ENCODE measurements around the gene C14orf180. TPM values are rescaled to one million over a fixed set of nuclear protein-coding genes. Genes with fewer than 3 reads are reported as not detected.

C14orf180 gene
- polyA plus RNA-seq, 1 donor (not counting 4 experiments of a cell fraction or from before 2014, with no cell fraction given): not detected

DNA sequence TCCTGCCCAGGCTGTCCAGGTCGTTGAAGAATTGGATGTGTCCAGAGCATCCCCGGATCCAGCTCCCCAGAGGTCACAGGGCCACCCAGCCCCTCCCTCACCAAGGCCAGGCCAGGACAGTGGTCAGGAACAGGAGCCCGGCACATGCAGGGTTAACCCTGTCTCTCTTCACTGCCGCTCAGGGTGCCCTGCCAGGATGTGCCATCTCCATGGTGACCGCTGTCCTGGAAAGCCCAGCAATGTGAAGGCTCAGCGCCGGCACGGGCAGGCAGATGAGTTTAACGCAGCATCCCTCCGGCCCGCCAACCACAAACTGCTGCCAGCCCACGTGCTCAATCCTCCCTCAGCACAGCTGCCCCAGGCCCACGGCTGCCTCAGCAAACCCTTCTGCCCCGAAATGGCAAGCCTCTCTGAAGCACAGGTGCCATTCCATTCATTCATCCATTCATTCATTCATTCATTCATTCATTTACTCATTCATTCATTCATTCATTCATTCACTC lies 20.6 kb downstream of the C14orf180 start:
- Histone ChIP-seq H3K9me1 (ENCODE audit: control insufficient read depth, extremely low read depth, insufficient read depth, low read length) (no peaks in the 10 kb centered on the region), H3K4me3 (ENCODE audit: control insufficient read depth in 2 of 3, extremely low read depth in 1 of 3, insufficient read depth in 2 of 3, low read depth in 1 of 3, low read length in 3 of 3) (no peak overlapping the region), H2AFZ (ENCODE audit: control insufficient read depth, low read length) (no peak overlapping the region), H3K9ac (ENCODE audit: control insufficient read depth, extremely low read depth, insufficient read depth, low read length) (no peak overlapping the region), H3K9me3 (ENCODE audit: control insufficient read depth, low read depth, low read length) (no peaks in the 10 kb centered on the region), H3K36me3 (ENCODE audit: control insufficient read depth in 2 of 2, extremely low read depth in 1 of 2, insufficient read depth in 2 of 2, low read length in 2 of 2) (no peaks in the 10 kb centered on the region), H3K4me1 (ENCODE audit: control insufficient read depth, extremely low read depth, insufficient read depth, low read length) (no peaks in the 10 kb centered on the region), H3K4me2 (ENCODE audit: control insufficient read depth, extremely low read depth, insufficient read depth, low read depth, low read length) (no peak overlapping the region), H3K27me3 (ENCODE audit: control insufficient read depth, extremely low read depth, insufficient read depth, low read length) (peaks cover 17% of the 10 kb centered on the region), H3K79me2 (ENCODE audit: control insufficient read depth, insufficient read depth, low read length) (no peaks in the 10 kb centered on the region), H4K20me1 (ENCODE audit: control insufficient read depth, extremely low read depth, insufficient read depth, low read length) (no peaks in the 10 kb centered on the region), H3K27ac (ENCODE audit: control insufficient read depth, insufficient read depth, low read length) (no peak overlapping the region)
- DNase-seq (ENCODE audit: low read depth, low spot score) (no peak), FAIRE-seq (no peak)
- TF ChIP-seq EZH2 (IDR thresholded peaks at IDR 0.05; ENCODE audit: low read length): no peak
- TF ChIP-seq, protein P1, sequence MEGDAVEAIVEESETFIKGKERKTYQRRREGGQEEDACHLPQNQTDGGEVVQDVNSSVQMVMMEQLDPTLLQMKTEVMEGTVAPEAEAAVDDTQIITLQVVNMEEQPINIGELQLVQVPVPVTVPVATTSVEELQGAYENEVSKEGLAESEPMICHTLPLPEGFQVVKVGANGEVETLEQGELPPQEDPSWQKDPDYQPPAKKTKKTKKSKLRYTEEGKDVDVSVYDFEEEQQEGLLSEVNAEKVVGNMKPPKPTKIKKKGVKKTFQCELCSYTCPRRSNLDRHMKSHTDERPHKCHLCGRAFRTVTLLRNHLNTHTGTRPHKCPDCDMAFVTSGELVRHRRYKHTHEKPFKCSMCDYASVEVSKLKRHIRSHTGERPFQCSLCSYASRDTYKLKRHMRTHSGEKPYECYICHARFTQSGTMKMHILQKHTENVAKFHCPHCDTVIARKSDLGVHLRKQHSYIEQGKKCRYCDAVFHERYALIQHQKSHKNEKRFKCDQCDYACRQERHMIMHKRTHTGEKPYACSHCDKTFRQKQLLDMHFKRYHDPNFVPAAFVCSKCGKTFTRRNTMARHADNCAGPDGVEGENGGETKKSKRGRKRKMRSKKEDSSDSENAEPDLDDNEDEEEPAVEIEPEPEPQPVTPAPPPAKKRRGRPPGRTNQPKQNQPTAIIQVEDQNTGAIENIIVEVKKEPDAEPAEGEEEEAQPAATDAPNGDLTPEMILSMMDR (optimal IDR thresholded peaks at IDR 0.05 in 1 of 3, IDR thresholded peaks at IDR 0.05 in 1 of 3, conservative IDR thresholded peaks at IDR 0.05 in 1 of 3; ENCODE audit: extremely low read depth in 1 of 3, insufficient read depth in 2 of 3, low read length in 3 of 3): no peak
- dilution Hi-C loops (cut with MboI; ENCODE audit: extremely low pct_ligation_motif_present, low sequenced_read_pairs): no loop called here

DNA sequence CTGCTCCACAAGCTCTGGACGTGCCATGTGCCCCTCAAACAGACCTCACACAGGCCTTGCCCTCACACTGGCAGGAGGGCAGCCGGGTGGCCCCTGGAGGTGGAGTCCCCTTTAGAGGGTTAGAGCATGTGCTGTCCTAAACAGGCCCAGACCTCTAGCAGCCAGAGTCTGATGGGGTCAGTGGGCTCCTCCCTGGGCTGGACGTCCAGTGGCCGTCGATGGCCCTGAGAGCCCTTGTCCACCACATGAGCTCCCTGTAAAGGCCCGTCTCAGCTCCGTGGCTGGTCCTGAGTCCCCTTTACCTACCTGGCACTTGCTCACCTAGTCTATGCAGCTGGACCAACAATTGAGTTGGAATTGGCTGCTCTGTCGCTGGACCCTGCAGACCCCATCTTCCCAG lies 21.2 kb downstream of the C14orf180 start:
- H2AFZ ChIP-seq (ENCODE audit: control insufficient read depth, low read length): no peak overlapping the region
- no peak overlapping the region for H3K9ac ChIP-seq (ENCODE audit: control insufficient read depth, extremely low read depth, insufficient read depth, low read length)
- no peak overlapping the region for H3K4me3 ChIP-seq (ENCODE audit: control insufficient read depth in 2 of 3, extremely low read depth in 1 of 3, insufficient read depth in 2 of 3, low read depth in 1 of 3, low read length in 3 of 3)
- H3K4me2 ChIP-seq (ENCODE audit: control insufficient read depth, extremely low read depth, insufficient read depth, low read depth, low read length): no peak overlapping the region
- peaks cover 22% of the 10 kb centered on the region for H3K27me3 ChIP-seq (ENCODE audit: control insufficient read depth, extremely low read depth, insufficient read depth, low read length)
- H4K20me1 ChIP-seq (ENCODE audit: control insufficient read depth, extremely low read depth, insufficient read depth, low read length): no peaks in the 10 kb centered on the region
- no peaks in the 10 kb centered on the region for H3K36me3 ChIP-seq (ENCODE audit: control insufficient read depth in 2 of 2, extremely low read depth in 1 of 2, insufficient read depth in 2 of 2, low read length in 2 of 2)
- dilution Hi-C loops (cut with MboI; ENCODE audit: extremely low pct_ligation_motif_present, low sequenced_read_pairs): no loop called here
- no peaks in the 10 kb centered on the region for H3K79me2 ChIP-seq (ENCODE audit: control insufficient read depth, insufficient read depth, low read length)
- H3K9me1 ChIP-seq (ENCODE audit: control insufficient read depth, extremely low read depth, insufficient read depth, low read length): no peaks in the 10 kb centered on the region
- FAIRE-seq: no peak
- H3K9me3 ChIP-seq (ENCODE audit: control insufficient read depth, low read depth, low read length): no peaks in the 10 kb centered on the region
- no peak overlapping the region for H3K27ac ChIP-seq (ENCODE audit: control insufficient read depth, insufficient read depth, low read length)
- H3K4me1 ChIP-seq (ENCODE audit: control insufficient read depth, extremely low read depth, insufficient read depth, low read length): no peaks in the 10 kb centered on the region
- no peak for DNase-seq (ENCODE audit: low read depth, low spot score)
- TF ChIP-seq, protein P1 (optimal IDR thresholded peaks at IDR 0.05 in 1 of 3, IDR thresholded peaks at IDR 0.05 in 1 of 3, conservative IDR thresholded peaks at IDR 0.05 in 1 of 3; ENCODE audit: extremely low read depth in 1 of 3, insufficient read depth in 2 of 3, low read length in 3 of 3): no peak
- no peak for TF ChIP-seq EZH2 (IDR thresholded peaks at IDR 0.05; ENCODE audit: low read length)
